ENCODE data around the gene GALNT9.

Gene GALNT9

GRCh38 chr12:132186857-132187620, 142.3 kb downstream of the GALNT9 start:
- H3K27me3 ChIP-seq (ENCODE audit: low read depth, low read length), result no peaks in the 10 kb centered on the region

GRCh38 chr12:132186208-132186856, 143.1 kb downstream of the GALNT9 start:
- Histone ChIP-seq H3K27ac (ENCODE audit: low read length) (no peak overlapping the region), H4K20me1 (ENCODE audit: insufficient read depth, low read length) (no peaks in the 10 kb centered on the region), H3K9me3 (ENCODE audit: insufficient read depth, low read length) (no peaks in the 10 kb centered on the region), H3K9ac (ENCODE audit: low read length) (no peak overlapping the region), H3K4me2 (ENCODE audit: low read length) (no peak overlapping the region), H3K27me3 (ENCODE audit: low read depth, low read length) (no peaks in the 10 kb centered on the region), H3K4me1 (ENCODE audit: low read length) (no peaks in the 10 kb centered on the region), H3K36me3 (replicated peaks; ENCODE audit: low read depth, low read length) (no peaks in the 10 kb centered on the region), H3K4me3 (ENCODE audit: low read length) (no peak overlapping the region), H2AFZ (ENCODE audit: low read depth, low read length) (no peak overlapping the region), H3K79me2 (ENCODE audit: low read length) (no peaks in the 10 kb centered on the region)
- no peak for TF ChIP-seq EZH2phosphoT487 (IDR thresholded peaks at IDR 0.05; ENCODE audit: low read depth)
- no peak for TF ChIP-seq CTCF (IDR thresholded peaks at IDR 0.05; ENCODE audit: low read depth, low read length)

More at GRCh38 chr12:132186857-132187620, 142.3 kb downstream of the GALNT9 start:
- H3K4me3 ChIP-seq (ENCODE audit: low read length), result no peak overlapping the region
- H3K9ac ChIP-seq (ENCODE audit: low read length), result no peak overlapping the region
- TF ChIP-seq EZH2phosphoT487 (IDR thresholded peaks at IDR 0.05; ENCODE audit: low read depth) (no peak), CTCF (IDR thresholded peaks at IDR 0.05; ENCODE audit: low read depth, low read length) (no peak)
- no peak overlapping the region for H2AFZ ChIP-seq (ENCODE audit: low read depth, low read length)
- no peak overlapping the region for H3K27ac ChIP-seq (ENCODE audit: low read length)
- no peaks in the 10 kb centered on the region for H3K36me3 ChIP-seq (replicated peaks; ENCODE audit: low read depth, low read length)
- H4K20me1 ChIP-seq (ENCODE audit: insufficient read depth, low read length), result no peaks in the 10 kb centered on the region
- H3K4me2 ChIP-seq (ENCODE audit: low read length), result no peak overlapping the region
- H3K79me2 ChIP-seq (ENCODE audit: low read length), result no peaks in the 10 kb centered on the region
- no peaks in the 10 kb centered on the region for H3K4me1 ChIP-seq (ENCODE audit: low read length)
- no peaks in the 10 kb centered on the region for H3K9me3 ChIP-seq (ENCODE audit: insufficient read depth, low read length)

GRCh38 chr12:132185705-132186104, 143.7 kb downstream of the GALNT9 start:
- Histone ChIP-seq H4K20me1 (ENCODE audit: insufficient read depth, low read length) (no peaks in the 10 kb centered on the region), H3K4me1 (ENCODE audit: low read length) (no peaks in the 10 kb centered on the region), H3K4me2 (ENCODE audit: low read length) (no peak overlapping the region), H3K9me3 (ENCODE audit: insufficient read depth, low read length) (no peaks in the 10 kb centered on the region), H3K36me3 (replicated peaks; ENCODE audit: low read depth, low read length) (no peaks in the 10 kb centered on the region), H3K27me3 (ENCODE audit: low read depth, low read length) (no peaks in the 10 kb centered on the region), H3K9ac (ENCODE audit: low read length) (no peak overlapping the region), H3K79me2 (ENCODE audit: low read length) (no peaks in the 10 kb centered on the region), H2AFZ (ENCODE audit: low read depth, low read length) (no peak overlapping the region), H3K27ac (ENCODE audit: low read length) (no peak overlapping the region), H3K4me3 (ENCODE audit: low read length) (no peak overlapping the region)
- TF ChIP-seq CTCF (IDR thresholded peaks at IDR 0.05; ENCODE audit: low read depth, low read length) (no peak), EZH2phosphoT487 (IDR thresholded peaks at IDR 0.05; ENCODE audit: low read depth) (no peak)

GRCh38 chr12:132182711-132183365, 146.6 kb downstream of the GALNT9 start:
- no peaks in the 10 kb centered on the region for H3K79me2 ChIP-seq (ENCODE audit: low read length)
- TF ChIP-seq EZH2phosphoT487 (IDR thresholded peaks at IDR 0.05; ENCODE audit: low read depth) (no peak), CTCF (IDR thresholded peaks at IDR 0.05; ENCODE audit: low read depth, low read length) (no peak)
- H3K9me3 ChIP-seq (ENCODE audit: insufficient read depth, low read length), result no peaks in the 10 kb centered on the region
- no peak overlapping the region for H2AFZ ChIP-seq (ENCODE audit: low read depth, low read length)
- H3K36me3 ChIP-seq (replicated peaks; ENCODE audit: low read depth, low read length), result no peaks in the 10 kb centered on the region
- H3K4me2 ChIP-seq (ENCODE audit: low read length), result no peak overlapping the region
- H4K20me1 ChIP-seq (ENCODE audit: insufficient read depth, low read length), result no peaks in the 10 kb centered on the region
- no peaks in the 10 kb centered on the region for H3K4me1 ChIP-seq (ENCODE audit: low read length)
- no peaks in the 10 kb centered on the region for H3K27me3 ChIP-seq (ENCODE audit: low read depth, low read length)
- H3K27ac ChIP-seq (ENCODE audit: low read length), result no peak overlapping the region
- no peak overlapping the region for H3K4me3 ChIP-seq (ENCODE audit: low read length)
- no peak overlapping the region for H3K9ac ChIP-seq (ENCODE audit: low read length)

Measured in OCI-LY3 (cell line).